Thoracic aorta (tissue), 2 donors: Measurements from ENCODE around the gene ADH7. TPM values are rescaled to one million over a fixed set of nuclear protein-coding genes. Genes with fewer than 3 reads are reported as not detected.
A peak's percentile ranks its signal among the peaks of the same experiment; 100 is the strongest.

Experiments
- ATAC-seq: fragments of 150-250 bp; one replicate; pipeline ENCODE4 v1.8.0; 2017; ENCODE audit warnings: low read depth; ENCODE audit not compliant: insufficient number of reproducible peaks, low FRiP score
- DNase-seq: peaks from one replicate; pipeline ENCODE4 v3.0.0-alpha.2; 2020; ENCODE audit warnings: low spot score
- H3K27ac ChIP-seq, 2 donors: fragments of 200-600 bp; sonication (generic); 1 replicate in 1 of 2; 2 replicates in 1 of 2; pipeline ENCODE4 v1.5.1; 2016; ENCODE audit warnings: mild to moderate bottlenecking in 2 of 2, moderate library complexity in 2 of 2
- H3K27me3 ChIP-seq: fragments of 200-600 bp; sonication (generic); replicated peaks from 2 replicates; pipeline ENCODE4 v1.6.0; 2016; ENCODE audit warnings: mild to moderate bottlenecking; ENCODE audit not compliant: insufficient read depth
- H3K36me3 ChIP-seq: fragments of 200-600 bp; sonication (generic); one replicate; pipeline ENCODE4 v1.5.1; 2016
- H3K4me1 ChIP-seq, 2 donors: fragments of 200-600 bp; sonication (generic); 1 replicate in 1 of 2; 2 replicates in 1 of 2; pipeline versions ENCODE4 v1.5.1 to v1.6.0; 2016; ENCODE audit warnings: low read depth in 2 of 2, mild to moderate bottlenecking in 1 of 2; ENCODE audit not compliant: control insufficient read depth in 1 of 2
- H3K4me3 ChIP-seq: fragments of 200-600 bp; sonication (generic); 2 replicates; pipeline ENCODE4 v1.5.1; 2016; ENCODE audit warnings: mild to moderate bottlenecking
- H3K9me3 ChIP-seq: fragments of 200-600 bp; sonication (generic); 2 replicates; pipeline ENCODE4 v1.5.1; 2016
- total RNA-seq, 2 donors: library from RNA; depleted of rRNA; stranded (reverse); fragments of >200 nt; gene quantifications; one replicate each; pipeline versions ENCODE4 v1.1.0 to v1.2.3, GENCODE V29; 2016
- TF ChIP-seq, protein P1 (sequence below): fragments of 200-600 bp; sonication (generic); IDR thresholded peaks from one replicate; pipeline ENCODE4 v1.5.1; 2019; ENCODE audit warnings: antibody characterized with exemption

ADH7 gene
- total RNA-seq, 2 donors from 2014 or later = not detected

DNA sequence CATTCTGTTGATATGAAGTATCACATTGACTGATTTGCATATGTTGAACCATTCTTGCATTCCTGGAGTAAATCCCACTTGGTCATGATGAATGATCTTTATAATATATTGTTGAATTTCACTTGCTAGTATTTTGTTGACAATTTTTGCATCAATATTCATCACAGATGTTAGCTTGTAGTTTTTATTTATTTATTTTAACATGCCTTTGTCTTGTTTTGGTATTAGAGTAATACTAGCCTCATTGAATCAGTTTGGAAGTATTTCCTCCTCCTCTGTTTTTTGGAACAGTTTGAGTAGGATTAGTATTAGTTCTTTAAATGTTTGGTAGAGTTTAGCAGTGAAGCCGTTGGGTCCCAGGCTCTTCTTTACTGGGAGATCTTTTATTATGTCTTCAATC lies 68.7 kb downstream of the ADH7 start:
- peaks cover 6 to 17% of the 10 kb centered on the region in 2 donors for H3K4me1 ChIP-seq
- no peak overlapping the region for H3K27ac ChIP-seq
- TF ChIP-seq, protein P1, sequence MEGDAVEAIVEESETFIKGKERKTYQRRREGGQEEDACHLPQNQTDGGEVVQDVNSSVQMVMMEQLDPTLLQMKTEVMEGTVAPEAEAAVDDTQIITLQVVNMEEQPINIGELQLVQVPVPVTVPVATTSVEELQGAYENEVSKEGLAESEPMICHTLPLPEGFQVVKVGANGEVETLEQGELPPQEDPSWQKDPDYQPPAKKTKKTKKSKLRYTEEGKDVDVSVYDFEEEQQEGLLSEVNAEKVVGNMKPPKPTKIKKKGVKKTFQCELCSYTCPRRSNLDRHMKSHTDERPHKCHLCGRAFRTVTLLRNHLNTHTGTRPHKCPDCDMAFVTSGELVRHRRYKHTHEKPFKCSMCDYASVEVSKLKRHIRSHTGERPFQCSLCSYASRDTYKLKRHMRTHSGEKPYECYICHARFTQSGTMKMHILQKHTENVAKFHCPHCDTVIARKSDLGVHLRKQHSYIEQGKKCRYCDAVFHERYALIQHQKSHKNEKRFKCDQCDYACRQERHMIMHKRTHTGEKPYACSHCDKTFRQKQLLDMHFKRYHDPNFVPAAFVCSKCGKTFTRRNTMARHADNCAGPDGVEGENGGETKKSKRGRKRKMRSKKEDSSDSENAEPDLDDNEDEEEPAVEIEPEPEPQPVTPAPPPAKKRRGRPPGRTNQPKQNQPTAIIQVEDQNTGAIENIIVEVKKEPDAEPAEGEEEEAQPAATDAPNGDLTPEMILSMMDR = no peak
- no peak for ATAC-seq
- H3K4me3 ChIP-seq = no peak overlapping the region
- H3K36me3 ChIP-seq = no peaks in the 10 kb centered on the region
- H3K27me3 ChIP-seq = no peaks in the 10 kb centered on the region
- no peak for DNase-seq
- H3K9me3 ChIP-seq = peaks cover 5% of the 10 kb centered on the region

DNA sequence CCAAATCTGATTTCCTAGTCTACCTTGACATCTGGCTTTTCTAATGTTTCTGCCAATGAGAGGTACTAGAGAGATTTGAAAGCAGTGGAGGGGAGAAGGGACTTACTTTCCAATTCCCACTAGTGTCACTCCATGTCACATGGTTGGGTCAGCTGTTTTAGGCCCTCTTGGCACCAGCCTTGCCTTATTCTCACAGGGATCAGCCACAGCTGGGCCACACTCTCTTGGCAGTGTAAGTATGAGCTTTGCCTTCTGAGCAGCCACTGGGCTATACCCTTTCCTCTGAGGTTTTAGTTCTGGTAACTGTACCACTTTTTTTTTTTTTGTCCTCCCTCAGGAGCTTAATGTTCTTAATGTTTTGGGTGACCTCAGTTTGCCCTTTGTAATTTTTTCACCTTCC lies 72.4 kb downstream of the ADH7 start:
- no peak for DNase-seq
- Histone ChIP-seq H3K4me1 (peaks cover 10 to 33% of the 10 kb centered on the region in 2 donors), H3K4me3 (no peak overlapping the region), H3K27me3 (no peaks in the 10 kb centered on the region), H3K36me3 (no peaks in the 10 kb centered on the region), H3K27ac (peak overlapping the region; percentile 55 to 77), H3K9me3 (peaks cover 5% of the 10 kb centered on the region)
- no peak for ATAC-seq
- TF ChIP-seq, protein P1 = no peak

Other genes starting within 250 kb of the ADH7 start
- under 1 TPM in 1 of 2 donors, not detected in 1; 0.41 TPM for gene ADH6, start 216.1 kb downstream of the ADH7 start, total RNA-seq
- under 1 TPM in 1 of 2 donors, not detected in 1; 0.99 TPM for gene ADH1A, start 144.4 kb downstream of the ADH7 start, total RNA-seq
- 1,000 to 10,000 TPM; 1,169 to 1,563 TPM for gene ADH1B, start 113.9 kb downstream of the ADH7 start, total RNA-seq
- gene ADH1C, start 82.6 kb downstream of the ADH7 start, total RNA-seq = 1 to 10 TPM; 4.5 to 5.4 TPM
- gene C4orf17, start 75.7 kb upstream of the ADH7 start, total RNA-seq = not detected
- gene TRMT10A, start 128.7 kb upstream of the ADH7 start, total RNA-seq = 1 to 10 TPM; 3.7 to 5.0 TPM
- gene MTTP, start 139.5 kb upstream of the ADH7 start, total RNA-seq = not detected
- gene C4orf54, start 222.5 kb upstream of the ADH7 start, total RNA-seq = under 1 TPM; 0.07 to 0.14 TPM